ENCODE results near the gene HLX.

HLX gene

GRCh38 chr1:220910021-220910420 lies 30.8 kb downstream of the HLX start:
- H3K27me3 ChIP-seq (ENCODE audit: control insufficient read depth in 5 of 5, insufficient read depth in 4 of 5, low read length in 5 of 5): peaks cover 0 to 2% (median 0%) of the 10 kb centered on the region in 5 donors
- H3K9ac ChIP-seq (ENCODE audit: low read length in 5 of 5): no peak overlapping the region
- H3K27ac ChIP-seq (ENCODE audit: low read depth, low read length): no peak overlapping the region
- no peaks in the 10 kb centered on the region for H3K36me3 ChIP-seq (ENCODE audit: control insufficient read depth in 5 of 5, insufficient read depth in 5 of 5, low read length in 5 of 5)
- no peak overlapping the region for H3K4me3 ChIP-seq (ENCODE audit: low read depth in 1 of 5, low read length in 5 of 5)
- peaks cover 0 to 12% (median 7%) of the 10 kb centered on the region in 5 donors for H3K4me1 ChIP-seq (ENCODE audit: control insufficient read depth in 5 of 5, insufficient read depth in 5 of 5, low read length in 5 of 5)
- no peaks in the 10 kb centered on the region for H3K9me3 ChIP-seq (ENCODE audit: control insufficient read depth in 5 of 5, low read length in 5 of 5)

DNA sequence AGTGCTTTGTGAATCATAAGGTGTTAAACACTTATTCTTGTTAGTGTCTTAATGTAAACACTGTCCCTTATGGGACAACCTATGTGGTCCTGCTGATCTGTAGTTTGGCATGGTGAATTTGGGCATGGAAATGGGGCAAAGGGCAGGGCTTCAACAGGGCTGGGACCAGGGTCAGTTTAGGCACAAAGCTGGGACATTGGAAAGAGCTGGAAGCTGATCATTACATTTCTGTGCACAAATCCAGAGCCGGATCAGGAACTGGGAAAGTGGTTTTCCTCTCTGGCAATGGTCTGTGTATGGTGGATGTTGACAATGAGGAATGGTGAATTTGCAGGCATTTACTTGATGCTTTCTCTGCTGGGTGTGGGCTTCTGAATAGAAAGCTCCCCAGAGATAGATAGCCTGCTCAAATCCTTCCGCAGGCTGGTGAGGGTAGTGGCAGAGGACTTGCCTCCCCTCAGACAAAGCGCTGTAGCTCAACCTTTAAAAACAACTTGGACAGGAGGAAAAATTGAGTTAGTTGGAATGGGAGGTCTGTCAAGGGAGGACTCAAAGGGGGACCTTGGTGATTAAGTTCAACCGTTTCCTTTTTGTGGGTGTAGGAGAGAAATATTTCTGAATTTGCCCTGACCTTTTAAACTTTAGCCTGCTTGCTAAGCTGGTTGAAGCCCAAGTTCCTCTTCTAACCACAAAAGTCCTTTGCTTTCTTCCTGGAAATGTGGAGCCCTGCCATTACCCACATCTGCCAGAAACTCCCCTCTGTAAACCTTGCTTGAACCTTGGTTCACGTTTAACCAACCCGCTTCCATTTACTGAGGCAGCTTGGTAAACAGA lies 35.3 kb downstream of the HLX start:
- H3K27me3 ChIP-seq (ENCODE audit: control insufficient read depth in 5 of 5, insufficient read depth in 4 of 5, low read length in 5 of 5): peaks cover 0 to 2% (median 0%) of the 10 kb centered on the region in 5 donors
- H3K9ac ChIP-seq (ENCODE audit: low read length in 5 of 5): peak overlapping the region in 1 of 5 donors; percentile 19
- no peak overlapping the region for H3K27ac ChIP-seq (ENCODE audit: low read depth, low read length)
- H3K9me3 ChIP-seq (ENCODE audit: control insufficient read depth in 5 of 5, low read length in 5 of 5): no peaks in the 10 kb centered on the region
- H3K36me3 ChIP-seq (ENCODE audit: control insufficient read depth in 5 of 5, insufficient read depth in 5 of 5, low read length in 5 of 5): no peaks in the 10 kb centered on the region
- H3K4me3 ChIP-seq (ENCODE audit: low read depth in 1 of 5, low read length in 5 of 5): no peak overlapping the region
- H3K4me1 ChIP-seq (ENCODE audit: control insufficient read depth in 5 of 5, insufficient read depth in 5 of 5, low read length in 5 of 5): peaks cover 0 to 17% (median 7%) of the 10 kb centered on the region in 5 donors

- Histone ChIP-seq H3K27me3 (ENCODE audit: control insufficient read depth in 5 of 5, insufficient read depth in 4 of 5, low read length in 5 of 5) (peaks cover 0 to 2% (median 0%) of the 10 kb centered on the region in 5 donors), H3K4me1 (ENCODE audit: control insufficient read depth in 5 of 5, insufficient read depth in 5 of 5, low read length in 5 of 5) (peaks cover 0 to 17% (median 7%) of the 10 kb centered on the region in 5 donors), H3K9ac (ENCODE audit: low read length in 5 of 5) (no peak overlapping the region), H3K9me3 (ENCODE audit: control insufficient read depth in 5 of 5, low read length in 5 of 5) (no peaks in the 10 kb centered on the region), H3K27ac (ENCODE audit: low read depth, low read length) (no peak overlapping the region), H3K36me3 (ENCODE audit: control insufficient read depth in 5 of 5, insufficient read depth in 5 of 5, low read length in 5 of 5) (no peaks in the 10 kb centered on the region), H3K4me3 (ENCODE audit: low read depth in 1 of 5, low read length in 5 of 5) (no peak overlapping the region)
Measured at GRCh38 chr1:220915117-220915440, 35.8 kb downstream of the HLX start.

GRCh38 chr1:220915954-220916353 lies 36.7 kb downstream of the HLX start:
- Histone ChIP-seq H3K27me3 (ENCODE audit: control insufficient read depth in 5 of 5, insufficient read depth in 4 of 5, low read length in 5 of 5) (peaks cover 0 to 2% (median 0%) of the 10 kb centered on the region in 5 donors), H3K4me3 (ENCODE audit: low read depth in 1 of 5, low read length in 5 of 5) (no peak overlapping the region), H3K27ac (ENCODE audit: low read depth, low read length) (no peak overlapping the region), H3K36me3 (ENCODE audit: control insufficient read depth in 5 of 5, insufficient read depth in 5 of 5, low read length in 5 of 5) (no peaks in the 10 kb centered on the region), H3K4me1 (ENCODE audit: control insufficient read depth in 5 of 5, insufficient read depth in 5 of 5, low read length in 5 of 5) (peaks cover 0 to 17% (median 7%) of the 10 kb centered on the region in 5 donors), H3K9me3 (ENCODE audit: control insufficient read depth in 5 of 5, low read length in 5 of 5) (no peaks in the 10 kb centered on the region), H3K9ac (ENCODE audit: low read length in 5 of 5) (no peak overlapping the region)

- H3K27me3 ChIP-seq (ENCODE audit: control insufficient read depth in 5 of 5, insufficient read depth in 4 of 5, low read length in 5 of 5): peaks cover 0 to 2% (median 0%) of the 10 kb centered on the region in 5 donors
- H3K4me1 ChIP-seq (ENCODE audit: control insufficient read depth in 5 of 5, insufficient read depth in 5 of 5, low read length in 5 of 5): peaks cover 0 to 17% (median 7%) of the 10 kb centered on the region in 5 donors
- no peaks in the 10 kb centered on the region for H3K36me3 ChIP-seq (ENCODE audit: control insufficient read depth in 5 of 5, insufficient read depth in 5 of 5, low read length in 5 of 5)
- H3K9me3 ChIP-seq (ENCODE audit: control insufficient read depth in 5 of 5, low read length in 5 of 5): no peaks in the 10 kb centered on the region
- no peak overlapping the region for H3K27ac ChIP-seq (ENCODE audit: low read depth, low read length)
- no peak overlapping the region for H3K4me3 ChIP-seq (ENCODE audit: low read depth in 1 of 5, low read length in 5 of 5)
- H3K9ac ChIP-seq (ENCODE audit: low read length in 5 of 5): no peak overlapping the region
Measured at GRCh38 chr1:220917101-220917500, 37.9 kb downstream of the HLX start.

- Histone ChIP-seq H3K27me3 (ENCODE audit: control insufficient read depth in 5 of 5, insufficient read depth in 4 of 5, low read length in 5 of 5) (peaks cover 0 to 2% (median 0%) of the 10 kb centered on the region in 5 donors), H3K4me3 (ENCODE audit: low read depth in 1 of 5, low read length in 5 of 5) (no peak overlapping the region), H3K36me3 (ENCODE audit: control insufficient read depth in 5 of 5, insufficient read depth in 5 of 5, low read length in 5 of 5) (no peaks in the 10 kb centered on the region), H3K27ac (ENCODE audit: low read depth, low read length) (no peak overlapping the region), H3K4me1 (ENCODE audit: control insufficient read depth in 5 of 5, insufficient read depth in 5 of 5, low read length in 5 of 5) (peaks cover 0 to 17% (median 7%) of the 10 kb centered on the region in 5 donors), H3K9me3 (ENCODE audit: control insufficient read depth in 5 of 5, low read length in 5 of 5) (no peaks in the 10 kb centered on the region), H3K9ac (ENCODE audit: low read length in 5 of 5) (no peak overlapping the region)
Measured at GRCh38 chr1:220917535-220918209, 38.4 kb downstream of the HLX start.

GRCh38 chr1:220918285-220918951 lies 39.2 kb downstream of the HLX start:
- Histone ChIP-seq H3K9me3 (ENCODE audit: control insufficient read depth in 5 of 5, low read length in 5 of 5) (no peaks in the 10 kb centered on the region), H3K4me3 (ENCODE audit: low read depth in 1 of 5, low read length in 5 of 5) (no peak overlapping the region), H3K9ac (ENCODE audit: low read length in 5 of 5) (no peak overlapping the region), H3K36me3 (ENCODE audit: control insufficient read depth in 5 of 5, insufficient read depth in 5 of 5, low read length in 5 of 5) (no peaks in the 10 kb centered on the region), H3K27me3 (ENCODE audit: control insufficient read depth in 5 of 5, insufficient read depth in 4 of 5, low read length in 5 of 5) (peaks cover 0 to 2% (median 0%) of the 10 kb centered on the region in 5 donors), H3K27ac (ENCODE audit: low read depth, low read length) (no peak overlapping the region), H3K4me1 (ENCODE audit: control insufficient read depth in 5 of 5, insufficient read depth in 5 of 5, low read length in 5 of 5) (peaks cover 0 to 17% (median 7%) of the 10 kb centered on the region in 5 donors)

GRCh38 chr1:220920967-220921366 lies 41.7 kb downstream of the HLX start:
- Histone ChIP-seq H3K4me1 (ENCODE audit: control insufficient read depth in 5 of 5, insufficient read depth in 5 of 5, low read length in 5 of 5) (peaks cover 0 to 4% (median 0%) of the 10 kb centered on the region in 5 donors), H3K9me3 (ENCODE audit: control insufficient read depth in 5 of 5, low read length in 5 of 5) (no peaks in the 10 kb centered on the region), H3K27ac (ENCODE audit: low read depth, low read length) (no peak overlapping the region), H3K9ac (ENCODE audit: low read length in 5 of 5) (no peak overlapping the region), H3K36me3 (ENCODE audit: control insufficient read depth in 5 of 5, insufficient read depth in 5 of 5, low read length in 5 of 5) (no peaks in the 10 kb centered on the region), H3K27me3 (ENCODE audit: control insufficient read depth in 5 of 5, insufficient read depth in 4 of 5, low read length in 5 of 5) (no peaks in the 10 kb centered on the region), H3K4me3 (ENCODE audit: low read depth in 1 of 5, low read length in 5 of 5) (no peak overlapping the region)

GRCh38 chr1:220921498-220921897 lies 42.3 kb downstream of the HLX start:
- Histone ChIP-seq H3K36me3 (ENCODE audit: control insufficient read depth in 5 of 5, insufficient read depth in 5 of 5, low read length in 5 of 5) (no peaks in the 10 kb centered on the region), H3K4me1 (ENCODE audit: control insufficient read depth in 5 of 5, insufficient read depth in 5 of 5, low read length in 5 of 5) (peaks cover 0 to 10% (median 3%) of the 10 kb centered on the region in 5 donors), H3K4me3 (ENCODE audit: low read depth in 1 of 5, low read length in 5 of 5) (no peak overlapping the region), H3K27ac (ENCODE audit: low read depth, low read length) (no peak overlapping the region), H3K9me3 (ENCODE audit: control insufficient read depth in 5 of 5, low read length in 5 of 5) (no peaks in the 10 kb centered on the region), H3K9ac (ENCODE audit: low read length in 5 of 5) (no peak overlapping the region), H3K27me3 (ENCODE audit: control insufficient read depth in 5 of 5, insufficient read depth in 4 of 5, low read length in 5 of 5) (no peaks in the 10 kb centered on the region)
